HG02588 (cell line): Measurements from ENCODE around the gene DIPK1B.
"Not testable (repeated sequence)": the region's sequence is repeated elsewhere in the genome, so short reads cannot be mapped to it uniquely, and the experiment has no call there.

Experiments used
- ATAC-seq: cut with Tn5 transposase; IDR thresholded peaks from one replicate; pipeline ENCODE4 v1.9.1; 2021; ENCODE audit warnings: mild to moderate bottlenecking, moderate library complexity; ENCODE audit not compliant: unreplicated experiment

Gene DIPK1B

GRCh38 chr9:136748666-136749611, 36.6 kb downstream of the DIPK1B start:
- ATAC-seq = no peak

- no peak for ATAC-seq
These were observed 38.2 kb downstream of the DIPK1B start for GRCh38 chr9:136750526-136750925.

- no peak for ATAC-seq
These were observed 38.9 kb downstream of the DIPK1B start for GRCh38 chr9:136751244-136751643.

GRCh38 chr9:136751814-136752213, 39.4 kb downstream of the DIPK1B start:
- no peak for ATAC-seq

- ATAC-seq = no peak
These were observed 41.1 kb downstream of the DIPK1B start for GRCh38 chr9:136753371-136754058.

- ATAC-seq = no peak
These were observed 41.7 kb downstream of the DIPK1B start for GRCh38 chr9:136754059-136754572.

- no peak for ATAC-seq
These were observed 42.4 kb downstream of the DIPK1B start for GRCh38 chr9:136754626-136755301.

GRCh38 chr9:136755302-136756133, 43.1 kb downstream of the DIPK1B start:
- ATAC-seq = not testable (repeated sequence)

- no peak for ATAC-seq
These were observed 43.7 kb downstream of the DIPK1B start for GRCh38 chr9:136756134-136756438.

- no peak for ATAC-seq
These were observed 44.5 kb downstream of the DIPK1B start for GRCh38 chr9:136756836-136757235.

- no peak for ATAC-seq
These were observed 45.0 kb downstream of the DIPK1B start for GRCh38 chr9:136757328-136757727.

GRCh38 chr9:136757751-136758140, 45.4 kb downstream of the DIPK1B start:
- ATAC-seq = no peak

GRCh38 chr9:136759001-136759400, 46.6 kb downstream of the DIPK1B start:
- ATAC-seq = no peak

GRCh38 chr9:136759436-136760325, 47.3 kb downstream of the DIPK1B start:
- ATAC-seq = no peak

GRCh38 chr9:136760424-136760823, 48.1 kb downstream of the DIPK1B start:
- no peak for ATAC-seq

- ATAC-seq = not testable (repeated sequence)
These were observed 48.6 kb downstream of the DIPK1B start for GRCh38 chr9:136760834-136761544.

GRCh38 chr9:136761545-136761981, 49.2 kb downstream of the DIPK1B start:
- ATAC-seq = no peak

GRCh38 chr9:136762221-136762691, 49.9 kb downstream of the DIPK1B start:
- no peak for ATAC-seq
